NCI-H2227 treated with DMSO at 0.1 percent for 48 hours (cell line): ENCODE data around the gene PSMC4.
"Not testable (repeated sequence)": the region's sequence is repeated elsewhere in the genome, so short reads cannot be mapped to it uniquely, and the experiment has no call there.

Experiments used
- DNase-seq: peaks from one replicate; lab custom pipeline; 2025; lab: John Stamatoyannopoulos, UW

PSMC4 gene

GRCh38 chr19:39946532-39946931, 24.4 kb upstream of the PSMC4 start:
- no peak for DNase-seq

- DNase-seq, result no peak
Measured at GRCh38 chr19:39949026-39949747, 21.8 kb upstream of the PSMC4 start.

DNA sequence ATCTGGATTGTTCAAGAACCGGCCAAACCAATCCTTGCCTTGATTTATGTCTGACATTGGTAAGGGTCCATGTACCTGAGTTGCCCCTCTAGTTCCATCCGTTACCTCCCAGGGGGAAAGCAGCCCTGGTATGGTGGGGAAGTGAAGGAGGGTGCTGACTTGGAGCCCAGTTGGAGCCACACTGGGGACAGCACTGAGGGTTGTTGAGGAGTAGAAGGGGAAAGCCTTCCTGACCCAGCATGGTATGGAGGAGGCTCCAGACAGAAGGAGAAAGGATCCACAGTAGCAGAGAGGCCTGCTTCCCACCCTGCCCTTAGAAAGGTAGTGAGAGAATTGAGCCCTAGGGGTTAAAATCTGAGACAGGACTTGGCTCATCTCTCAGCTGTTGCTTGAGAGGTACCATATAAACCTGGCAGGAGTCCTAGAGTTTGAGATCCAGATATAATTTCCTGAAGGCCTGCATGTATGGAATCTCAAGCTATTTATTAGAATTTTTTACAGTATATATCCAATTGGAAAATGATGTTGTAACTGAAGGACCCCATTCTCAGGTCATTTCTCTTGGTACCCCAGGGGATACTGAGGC, 19.8 kb upstream of the PSMC4 start:
- no peak for DNase-seq

DNA sequence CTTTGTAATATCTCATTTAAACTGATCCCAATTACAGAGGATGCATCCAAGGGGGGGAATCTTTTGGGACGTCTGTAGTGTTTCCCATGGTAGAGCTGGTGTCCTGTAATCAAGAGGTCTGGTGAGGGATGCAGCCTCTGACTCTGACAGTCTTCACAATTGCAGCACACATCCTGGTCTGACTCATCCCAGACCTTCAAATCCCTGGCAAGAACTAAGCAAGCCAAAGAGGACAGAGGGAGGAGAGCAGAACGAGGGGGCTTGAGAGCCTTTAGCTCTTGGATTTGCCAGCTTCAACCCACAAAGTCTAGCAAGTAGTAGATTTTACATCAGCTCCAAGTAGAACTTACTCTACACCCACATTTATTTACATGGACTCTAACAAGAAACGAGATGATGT, 19.3 kb upstream of the PSMC4 start:
- no peak for DNase-seq

DNA sequence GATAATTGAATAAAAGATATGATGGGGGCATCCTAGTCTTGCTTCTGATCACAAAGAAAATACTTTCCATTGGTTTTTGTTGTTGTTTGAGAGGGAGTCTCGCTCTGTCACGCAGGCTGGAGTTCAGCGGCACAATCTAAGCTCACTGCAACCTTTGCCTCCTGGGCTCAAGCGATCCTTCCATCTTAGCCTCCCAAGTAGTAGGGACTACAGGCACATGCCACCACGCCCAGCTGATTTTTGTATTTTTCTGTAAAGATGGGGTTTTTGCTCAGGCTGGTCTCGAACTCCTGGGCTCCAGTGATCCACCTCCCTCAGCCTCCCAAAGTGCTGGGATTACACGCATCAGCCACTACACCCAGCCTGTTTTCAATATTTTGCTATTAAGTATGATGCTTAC, 17.1 kb upstream of the PSMC4 start:
- DNase-seq, result no peak

DNA sequence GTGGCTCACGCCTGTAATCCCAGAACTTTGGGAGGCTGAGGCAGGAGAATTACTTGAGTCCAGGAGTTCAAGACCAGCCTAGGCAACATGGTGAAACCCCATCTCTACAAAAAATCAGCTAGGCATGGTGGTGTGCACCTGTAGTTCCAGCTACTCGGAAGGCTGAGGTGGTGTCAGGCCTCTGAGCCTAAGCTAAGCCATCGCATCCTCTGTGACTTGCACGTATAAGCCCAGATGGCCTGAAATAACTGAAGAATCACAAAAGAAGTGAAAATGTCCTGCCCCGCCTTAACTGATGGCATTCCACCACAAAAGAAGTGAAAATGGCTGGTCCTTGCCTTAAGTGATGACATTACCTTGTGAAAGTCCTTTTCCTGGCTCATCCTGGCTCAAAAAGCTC, 13.1 kb upstream of the PSMC4 start:
- not testable (repeated sequence) for DNase-seq

GRCh38 chr19:39958942-39959341, 12.0 kb upstream of the PSMC4 start:
- not testable (repeated sequence) for DNase-seq

DNA sequence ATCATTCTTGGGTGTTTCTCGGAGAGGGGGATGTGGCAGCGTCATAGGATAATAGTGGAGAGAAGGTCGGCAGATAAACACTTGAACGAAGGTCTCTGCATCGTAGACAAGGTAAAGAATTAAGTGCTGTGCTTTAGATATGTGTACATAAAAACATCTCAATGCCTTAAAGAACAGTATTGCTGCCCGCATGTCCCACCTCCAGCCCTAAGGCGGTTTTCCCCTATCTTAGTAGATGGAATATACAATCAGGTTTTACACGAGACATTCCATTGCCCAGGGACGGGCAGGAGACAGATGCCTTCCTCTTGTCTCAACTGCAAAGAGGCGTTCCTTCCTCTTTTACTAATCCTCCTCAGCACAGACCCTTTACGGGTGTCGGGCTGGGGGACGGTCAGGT, 11.6 kb upstream of the PSMC4 start:
- DNase-seq, result not testable (repeated sequence)

GRCh38 chr19:39963898-39964297, 7.1 kb upstream of the PSMC4 start:
- no peak for DNase-seq

GRCh38 chr19:39966617-39967016, 4.3 kb upstream of the PSMC4 start:
- no peak for DNase-seq

DNA sequence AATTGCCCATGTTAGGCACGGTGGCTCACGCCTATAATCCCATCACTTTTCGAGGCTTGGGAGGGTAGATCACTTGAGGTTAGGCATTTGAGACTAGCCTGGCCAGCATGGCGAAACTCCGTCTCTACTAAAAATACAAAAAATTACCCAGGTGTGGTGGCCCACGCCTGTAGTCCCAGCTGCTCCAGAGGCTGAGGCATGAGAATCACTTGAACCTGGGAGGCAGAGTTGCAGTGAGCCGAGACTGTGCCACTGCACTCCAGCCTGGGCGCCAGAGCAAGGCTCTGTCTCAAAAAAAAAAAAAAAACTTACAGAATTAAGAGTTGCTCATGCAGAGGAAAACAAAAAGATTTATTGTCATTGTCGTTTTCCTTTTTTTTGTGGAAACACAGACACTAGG, 3.4 kb upstream of the PSMC4 start:
- DNase-seq, result no peak

GRCh38 chr19:39968789-39969188, 2.2 kb upstream of the PSMC4 start:
- no peak for DNase-seq

DNA sequence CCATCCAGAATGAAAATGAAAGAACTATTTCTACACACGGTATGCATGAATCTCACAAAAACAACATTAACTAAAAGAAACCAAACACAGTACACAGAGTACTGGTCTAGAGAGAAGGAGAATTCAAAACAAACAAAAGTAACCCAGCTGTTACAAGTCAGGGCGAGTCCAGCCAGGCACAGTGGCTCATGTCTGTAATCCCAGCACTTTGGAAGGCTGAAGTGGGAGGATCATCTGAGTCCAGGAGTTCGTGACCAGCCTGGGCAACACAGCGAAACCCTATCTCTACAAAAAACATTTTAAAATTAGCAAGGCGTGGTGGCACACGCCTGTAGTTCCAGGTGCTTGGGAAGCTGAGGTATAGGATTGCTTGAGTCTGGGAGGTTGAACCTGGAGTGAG, 1.7 kb upstream of the PSMC4 start:
- DNase-seq, result no peak

DNA sequence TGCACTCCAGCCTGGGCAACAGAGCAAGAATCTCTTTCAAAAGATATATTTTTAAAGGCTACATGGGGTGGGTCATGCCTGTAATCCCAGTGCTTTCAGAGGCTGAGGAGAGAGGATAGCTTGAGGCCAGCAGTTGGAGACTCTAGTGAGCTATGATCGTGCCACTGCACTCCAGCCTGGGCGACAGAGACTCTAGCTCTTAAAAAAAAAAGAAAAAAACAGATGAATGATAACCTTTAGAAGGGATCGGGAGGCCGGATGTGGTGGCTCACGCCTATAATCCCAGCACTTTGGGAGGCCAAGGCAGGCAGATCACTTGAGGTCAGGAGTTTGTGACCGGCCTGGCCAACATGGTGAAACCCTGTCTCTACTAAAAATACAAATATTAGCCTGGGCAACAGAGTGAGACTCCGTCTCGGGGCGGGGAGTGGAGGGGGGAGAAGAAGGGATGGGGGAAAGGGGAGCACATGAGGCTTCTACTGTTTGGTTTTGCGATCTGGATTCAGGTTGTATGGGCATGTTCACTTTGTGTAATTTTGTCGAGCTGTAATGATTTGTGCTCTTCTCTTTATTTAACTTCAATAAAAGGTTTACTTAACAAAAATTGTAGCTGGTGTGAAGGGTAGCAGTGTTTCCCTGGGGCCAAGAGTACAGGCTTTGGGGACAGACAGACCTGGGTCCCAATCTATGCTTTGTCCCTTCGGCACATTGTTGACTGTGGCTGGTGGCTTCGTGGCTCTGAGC, 1.1 kb upstream of the PSMC4 start:
- DNase-seq, result peak; percentile 86

DNA sequence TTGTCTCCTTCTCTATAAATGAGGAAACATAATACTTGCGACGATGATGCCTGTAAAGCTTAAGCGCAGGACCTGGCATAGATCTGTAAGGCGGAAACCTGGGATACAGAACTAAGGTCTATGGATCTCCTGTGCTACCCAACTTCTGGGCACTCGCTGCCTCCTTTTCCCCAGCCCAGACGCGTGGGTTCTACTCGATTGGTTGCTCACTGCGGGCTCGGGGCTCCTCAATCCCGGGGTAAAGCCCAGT, 615 bp upstream of the PSMC4 start:
- no peak for DNase-seq

- DNase-seq, result no peak
Measured at GRCh38 chr19:39971380-39972035, 543 bp downstream of the PSMC4 start.

GRCh38 chr19:39974377-39975155, 3.6 kb downstream of the PSMC4 start:
- no peak for DNase-seq

GRCh38 chr19:39982883-39983282, 11.9 kb downstream of the PSMC4 start:
- no peak for DNase-seq

DNA sequence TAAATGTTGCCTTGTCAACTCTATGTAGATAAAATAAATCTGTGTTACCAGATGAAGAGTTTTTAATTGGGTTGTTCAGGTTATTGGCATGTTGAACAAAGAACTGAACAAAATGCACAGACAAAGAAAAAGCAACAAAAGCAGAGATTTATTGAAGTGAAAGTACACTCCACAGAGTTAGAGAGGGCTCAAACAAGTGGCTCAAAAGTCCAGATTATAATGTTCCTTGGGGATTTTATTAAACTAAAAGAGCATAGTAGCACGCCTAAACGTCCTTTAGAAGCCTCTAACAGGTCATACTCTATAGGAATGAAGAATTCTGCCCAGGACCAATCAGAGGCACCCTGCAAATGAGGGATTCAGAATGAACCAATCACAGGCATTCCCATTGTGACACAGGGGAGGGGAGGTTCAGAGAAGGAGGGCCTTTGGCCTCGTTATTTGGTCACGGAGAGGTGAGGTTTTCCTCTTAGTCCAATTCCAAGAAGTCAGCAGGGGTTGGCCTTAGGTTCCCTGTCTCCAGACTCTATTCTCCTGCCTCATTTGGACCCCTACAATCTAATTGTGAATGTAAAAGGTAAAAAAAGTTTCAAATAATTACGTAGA, 12.8 kb downstream of the PSMC4 start:
- DNase-seq, result no peak

- DNase-seq, result no peak
Measured at GRCh38 chr19:39986643-39987042, 15.7 kb downstream of the PSMC4 start.

- DNase-seq, result no peak
Measured at GRCh38 chr19:39987167-39987566, 16.2 kb downstream of the PSMC4 start.

DNA sequence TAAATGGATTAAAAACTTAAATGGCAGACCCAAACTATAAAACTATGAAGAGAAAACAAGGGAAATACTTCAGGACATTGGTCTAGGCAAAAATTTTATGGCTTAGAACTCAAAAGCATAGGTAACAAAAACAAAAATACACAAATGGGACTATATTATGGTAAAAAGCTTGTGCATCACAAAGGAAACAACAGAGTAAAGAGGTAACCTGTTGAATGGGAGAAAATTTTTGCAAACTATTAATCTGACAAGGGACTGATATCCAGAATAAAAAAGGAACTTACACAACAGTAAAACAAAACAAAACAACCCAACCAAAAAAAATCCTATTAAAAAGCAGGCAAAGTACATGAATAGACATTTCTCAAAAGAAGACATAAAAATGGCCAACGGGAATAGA, 16.6 kb downstream of the PSMC4 start:
- no peak for DNase-seq
